Left kidney (tissue), 2 donors: ENCODE measurements around the gene IL12B. TPM values are rescaled to one million over a fixed set of nuclear protein-coding genes. Genes with fewer than 3 reads are reported as not detected.
A peak's percentile ranks its signal among the peaks of the same experiment; 100 is the strongest.
"Not testable (repeated sequence)": the region's sequence is repeated elsewhere in the genome, so short reads cannot be mapped to it uniquely, and the experiment has no call there.

Source experiments
- DNase-seq: peaks from one replicate; pipeline ENCODE4 v3.0.0-alpha.2; 2013
- polyA plus RNA-seq: library from polyadenylated mRNA; unstranded; fragments of 120-200 nt; gene quantifications from one replicate; pipeline ENCODE4 v1.2.1, GENCODE V29; 2013; ENCODE audit not compliant: insufficient read length

IL12B gene
- polyA plus RNA-seq, 1 donor: 0.07 TPM

GRCh38 chr5:159294921-159295320 lies 35.4 kb downstream of the IL12B start:
- DNase-seq: no peak

- DNase-seq: no peak
Measured at GRCh38 chr5:159290741-159291140, 39.5 kb downstream of the IL12B start.

- DNase-seq: peak; percentile 37
Measured at GRCh38 chr5:159286420-159287035, 43.8 kb downstream of the IL12B start.

GRCh38 chr5:159274676-159275075 lies 55.6 kb downstream of the IL12B start:
- no peak for DNase-seq

GRCh38 chr5:159273923-159274322 lies 56.4 kb downstream of the IL12B start:
- no peak for DNase-seq

- DNase-seq: no peak
Measured at GRCh38 chr5:159269723-159270122, 60.6 kb downstream of the IL12B start.

- DNase-seq: not testable (repeated sequence)
Measured at GRCh38 chr5:159266764-159267163, 63.5 kb downstream of the IL12B start.

Other genes with a start within 250 kb of the IL12B start
- 20.5 TPM for gene EBF1, start 230.6 kb downstream of the IL12B start, polyA plus RNA-seq
- 114 TPM for gene RNF145, start 120.9 kb downstream of the IL12B start, polyA plus RNA-seq
- 53.3 TPM for gene UBLCP1, start 67.2 kb downstream of the IL12B start, polyA plus RNA-seq